SU-DHL-6 (cell line): ENCODE data around the gene FGFRL1.

Experiments used
- EZH2phosphoT487 ChIP-seq: fragments of 200-600 bp; sonication (generic), shearing (Covaris generic); conservative IDR thresholded peaks from 2 replicates; pipeline ENCODE4 v1.6.1; 2018; ENCODE audit warnings: mild to moderate bottlenecking, antibody characterized with exemption, low read length, moderate library complexity, mixed read lengths
- TF ChIP-seq, protein P1 (sequence below): fragments of 200-600 bp; sonication (generic); IDR thresholded peaks from one replicate; pipeline ENCODE4 v1.5.1; 2017; ENCODE audit warnings: antibody characterized with exemption, mild to moderate bottlenecking, low read length, moderate library complexity; ENCODE audit not compliant: insufficient read depth, poor library complexity, severe bottlenecking

DNA sequence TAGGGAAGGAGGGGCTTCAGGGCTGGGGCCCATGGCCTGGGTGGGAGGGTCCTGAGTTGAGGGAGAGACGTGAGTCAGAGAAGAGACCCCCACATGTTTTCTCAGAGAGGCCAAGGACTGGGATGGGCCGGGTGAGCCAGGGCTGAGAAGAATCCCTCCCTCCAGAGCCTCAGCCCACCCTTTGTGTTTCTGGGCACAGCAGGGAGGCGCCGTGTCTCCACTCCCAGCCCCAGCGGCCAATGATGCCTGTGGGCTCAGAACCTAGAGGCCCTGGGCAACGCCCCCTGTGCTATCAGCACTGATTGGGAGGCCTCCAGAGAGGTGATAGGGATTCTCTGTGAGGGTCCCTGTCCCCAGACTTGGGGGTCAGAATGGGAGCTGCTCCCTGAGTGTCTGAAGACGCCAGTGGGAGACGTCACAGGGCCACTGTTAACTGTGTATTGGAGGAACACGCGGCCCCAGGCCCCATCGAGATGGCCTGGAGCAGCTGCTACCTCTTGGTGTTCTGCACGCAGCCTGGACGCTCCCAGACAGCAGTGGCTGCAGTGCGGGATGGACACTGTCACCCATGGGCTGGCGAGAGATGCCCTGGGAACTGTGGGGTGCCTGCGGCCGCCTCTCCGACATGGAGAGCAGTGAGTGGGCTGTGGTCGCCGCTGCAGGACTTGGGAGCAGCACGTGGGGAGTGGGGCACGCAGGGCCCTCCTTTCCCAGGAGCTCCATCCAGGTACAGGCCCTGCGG lies 8.5 kb downstream of the FGFRL1 start:
- TF ChIP-seq, protein P1, sequence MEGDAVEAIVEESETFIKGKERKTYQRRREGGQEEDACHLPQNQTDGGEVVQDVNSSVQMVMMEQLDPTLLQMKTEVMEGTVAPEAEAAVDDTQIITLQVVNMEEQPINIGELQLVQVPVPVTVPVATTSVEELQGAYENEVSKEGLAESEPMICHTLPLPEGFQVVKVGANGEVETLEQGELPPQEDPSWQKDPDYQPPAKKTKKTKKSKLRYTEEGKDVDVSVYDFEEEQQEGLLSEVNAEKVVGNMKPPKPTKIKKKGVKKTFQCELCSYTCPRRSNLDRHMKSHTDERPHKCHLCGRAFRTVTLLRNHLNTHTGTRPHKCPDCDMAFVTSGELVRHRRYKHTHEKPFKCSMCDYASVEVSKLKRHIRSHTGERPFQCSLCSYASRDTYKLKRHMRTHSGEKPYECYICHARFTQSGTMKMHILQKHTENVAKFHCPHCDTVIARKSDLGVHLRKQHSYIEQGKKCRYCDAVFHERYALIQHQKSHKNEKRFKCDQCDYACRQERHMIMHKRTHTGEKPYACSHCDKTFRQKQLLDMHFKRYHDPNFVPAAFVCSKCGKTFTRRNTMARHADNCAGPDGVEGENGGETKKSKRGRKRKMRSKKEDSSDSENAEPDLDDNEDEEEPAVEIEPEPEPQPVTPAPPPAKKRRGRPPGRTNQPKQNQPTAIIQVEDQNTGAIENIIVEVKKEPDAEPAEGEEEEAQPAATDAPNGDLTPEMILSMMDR: no peak
- no peak for TF ChIP-seq EZH2phosphoT487
